GM12873 (cell line): ENCODE data around the gene SIPA1L3.

ENCODE experiments used
- TF ChIP-seq, protein P1 (sequence below): IDR thresholded peaks from 2 replicates; pipeline ENCODE4 v1.5.1; 2012; ENCODE audit warnings: low read depth, mild to moderate bottlenecking, moderate library complexity, low read length, control low read depth; ENCODE audit not compliant: insufficient read depth; ENCODE audit errors: missing control alignments

Gene SIPA1L3

DNA sequence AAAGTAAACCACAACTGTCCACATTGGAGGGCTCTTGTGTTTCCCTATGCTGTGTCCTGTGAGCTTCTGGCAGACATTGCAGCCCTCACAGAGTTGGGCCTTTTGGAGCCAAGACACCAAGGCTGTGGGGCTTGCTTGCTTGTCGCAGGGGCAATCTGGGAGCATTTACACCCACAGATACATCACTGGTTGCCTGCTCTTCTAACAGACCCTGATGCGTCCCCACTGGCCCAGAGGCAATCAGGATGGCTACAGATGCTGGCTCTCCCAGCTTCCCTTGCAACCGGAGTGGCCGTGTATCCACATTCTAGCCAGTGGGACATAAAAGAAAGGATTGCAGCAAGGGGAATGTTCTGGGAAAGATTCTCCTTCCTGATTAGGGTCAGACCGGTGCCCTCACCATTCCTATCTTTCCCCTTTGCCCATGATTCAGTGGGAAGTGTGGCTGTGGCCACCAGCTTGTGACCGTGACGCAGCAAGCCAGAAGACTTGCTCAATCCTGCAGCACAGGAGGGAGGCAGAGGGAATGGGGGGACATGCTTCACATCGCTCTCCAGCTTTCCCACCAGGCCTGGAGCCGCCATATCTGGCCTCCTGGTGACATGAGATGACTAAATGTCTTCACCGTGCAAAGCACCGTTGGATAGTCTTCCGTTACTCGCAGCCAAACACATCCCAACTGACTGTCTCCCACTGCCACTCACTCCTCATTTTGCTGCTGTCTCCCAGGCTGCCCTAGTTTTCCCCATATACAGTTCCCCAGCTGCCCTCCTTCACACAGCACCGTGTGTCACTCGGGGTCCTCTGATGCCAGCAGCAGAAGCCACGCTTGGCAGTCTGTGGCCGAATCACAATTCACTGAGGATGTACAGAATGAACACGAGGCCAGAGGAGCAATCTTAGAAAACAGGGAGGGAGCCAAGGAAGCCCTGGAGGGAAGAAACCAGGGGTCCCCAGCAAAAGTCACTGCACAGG is 166.1 kb downstream of the SIPA1L3 start:
- TF ChIP-seq, protein P1, sequence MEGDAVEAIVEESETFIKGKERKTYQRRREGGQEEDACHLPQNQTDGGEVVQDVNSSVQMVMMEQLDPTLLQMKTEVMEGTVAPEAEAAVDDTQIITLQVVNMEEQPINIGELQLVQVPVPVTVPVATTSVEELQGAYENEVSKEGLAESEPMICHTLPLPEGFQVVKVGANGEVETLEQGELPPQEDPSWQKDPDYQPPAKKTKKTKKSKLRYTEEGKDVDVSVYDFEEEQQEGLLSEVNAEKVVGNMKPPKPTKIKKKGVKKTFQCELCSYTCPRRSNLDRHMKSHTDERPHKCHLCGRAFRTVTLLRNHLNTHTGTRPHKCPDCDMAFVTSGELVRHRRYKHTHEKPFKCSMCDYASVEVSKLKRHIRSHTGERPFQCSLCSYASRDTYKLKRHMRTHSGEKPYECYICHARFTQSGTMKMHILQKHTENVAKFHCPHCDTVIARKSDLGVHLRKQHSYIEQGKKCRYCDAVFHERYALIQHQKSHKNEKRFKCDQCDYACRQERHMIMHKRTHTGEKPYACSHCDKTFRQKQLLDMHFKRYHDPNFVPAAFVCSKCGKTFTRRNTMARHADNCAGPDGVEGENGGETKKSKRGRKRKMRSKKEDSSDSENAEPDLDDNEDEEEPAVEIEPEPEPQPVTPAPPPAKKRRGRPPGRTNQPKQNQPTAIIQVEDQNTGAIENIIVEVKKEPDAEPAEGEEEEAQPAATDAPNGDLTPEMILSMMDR: no peak

DNA sequence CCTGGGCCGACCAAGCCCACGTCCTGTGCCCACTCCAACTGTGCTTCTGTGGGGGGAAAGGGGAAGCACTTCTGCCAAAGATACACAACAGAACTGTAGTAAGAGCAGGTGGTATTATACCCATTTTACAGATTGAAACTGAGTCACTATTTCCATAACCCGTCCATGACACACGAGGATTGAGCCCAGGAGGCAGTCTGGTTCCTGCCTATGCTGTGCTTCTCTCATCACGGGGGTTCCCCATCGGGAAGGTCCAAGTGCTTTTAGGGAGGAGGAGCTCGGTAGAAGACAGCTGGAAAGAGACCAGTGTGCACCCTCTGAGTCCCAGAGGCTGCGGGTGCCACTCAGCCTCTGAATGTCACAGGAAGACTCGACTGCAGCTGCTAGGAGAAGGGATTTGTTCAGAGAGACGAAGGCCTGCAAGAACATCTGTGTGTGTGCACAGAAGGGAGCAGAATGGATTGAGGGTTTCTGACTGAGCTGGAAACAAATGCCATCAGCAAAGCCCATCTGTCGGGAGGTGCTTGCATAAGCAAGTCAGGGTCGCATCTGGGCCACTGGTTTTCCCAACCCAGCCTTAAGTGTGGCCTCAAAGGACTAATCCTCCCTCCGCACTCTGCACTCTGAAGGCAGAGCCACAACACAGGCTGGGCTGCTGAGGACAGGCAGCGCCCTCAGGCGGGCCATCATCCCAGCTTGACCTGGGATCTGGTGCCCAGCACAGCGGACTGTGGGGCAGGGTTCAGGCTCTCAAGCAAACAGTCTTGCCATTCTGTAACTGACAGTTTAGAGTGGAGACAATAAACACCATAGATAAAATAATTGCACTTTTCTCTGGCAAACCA is 167.1 kb downstream of the SIPA1L3 start:
- TF ChIP-seq, protein P1: no peak

DNA sequence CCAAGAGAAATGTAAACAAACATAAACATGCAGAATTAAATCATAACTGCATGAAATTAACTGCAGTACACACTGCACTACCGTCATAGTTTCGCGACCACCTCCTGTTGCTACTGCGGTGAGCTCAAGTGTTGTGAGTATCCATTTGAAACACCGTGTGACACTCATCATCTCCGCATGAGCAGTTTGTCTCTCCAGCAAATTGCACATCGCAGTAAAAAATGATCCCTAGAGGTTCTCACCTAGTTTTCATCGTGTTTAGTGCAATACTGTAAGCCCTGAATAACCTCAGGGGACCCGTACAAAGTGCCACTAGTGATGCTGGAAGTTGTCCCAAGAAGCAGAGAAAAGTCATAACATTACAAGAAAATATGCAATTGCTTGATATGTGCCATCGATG is 169.3 kb downstream of the SIPA1L3 start:
- TF ChIP-seq, protein P1: no peak

DNA sequence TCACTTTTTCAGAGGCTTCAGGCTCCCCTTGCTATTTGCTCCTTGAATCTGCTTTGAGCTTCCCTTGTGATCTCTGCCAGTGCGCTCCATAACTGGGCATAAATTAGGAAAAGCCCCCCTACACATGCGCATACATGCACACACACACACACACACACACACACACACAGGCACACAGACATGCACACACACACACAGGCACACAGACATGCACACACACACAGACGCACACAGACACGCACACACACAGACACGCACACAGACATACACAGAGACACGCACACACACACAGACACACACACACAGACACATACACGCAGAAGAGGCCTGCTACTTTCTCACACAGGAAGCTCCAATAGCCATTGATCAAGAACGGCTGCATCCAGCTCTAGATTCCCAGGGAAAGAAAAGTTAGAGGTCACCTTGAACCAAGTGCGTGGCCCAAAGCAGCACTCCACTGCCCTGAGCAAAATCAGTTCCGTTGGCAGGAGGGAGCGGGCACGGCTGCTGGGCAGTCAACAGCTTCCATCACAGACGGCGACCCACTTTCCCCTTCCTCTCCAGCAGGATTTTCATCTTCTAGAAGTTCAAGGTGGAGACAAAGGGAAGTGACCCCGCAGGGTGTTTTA is 171.4 kb downstream of the SIPA1L3 start:
- TF ChIP-seq, protein P1: no peak

DNA sequence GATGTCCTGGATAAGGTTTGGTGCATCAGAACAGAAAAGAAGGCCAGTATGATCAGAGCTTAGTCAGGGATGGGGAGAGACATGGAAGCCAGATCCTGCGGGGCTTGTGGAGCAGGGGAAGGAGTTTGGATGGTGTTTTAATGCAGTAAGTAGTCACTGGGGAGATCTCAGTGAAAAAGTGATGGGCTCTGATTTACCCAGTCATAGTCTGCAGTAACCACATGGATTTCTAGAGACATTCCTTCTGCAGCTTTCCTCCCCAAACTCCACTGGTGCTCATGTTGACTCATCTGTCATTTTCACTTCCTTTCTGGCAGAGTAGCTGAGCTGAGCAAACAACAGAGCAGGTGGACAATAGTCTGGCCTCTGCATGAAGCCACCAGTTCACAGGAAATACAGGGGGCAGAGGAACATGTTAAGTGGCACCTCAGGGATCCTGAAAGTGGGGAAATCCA is 172.9 kb downstream of the SIPA1L3 start:
- TF ChIP-seq, protein P1: no peak

DNA sequence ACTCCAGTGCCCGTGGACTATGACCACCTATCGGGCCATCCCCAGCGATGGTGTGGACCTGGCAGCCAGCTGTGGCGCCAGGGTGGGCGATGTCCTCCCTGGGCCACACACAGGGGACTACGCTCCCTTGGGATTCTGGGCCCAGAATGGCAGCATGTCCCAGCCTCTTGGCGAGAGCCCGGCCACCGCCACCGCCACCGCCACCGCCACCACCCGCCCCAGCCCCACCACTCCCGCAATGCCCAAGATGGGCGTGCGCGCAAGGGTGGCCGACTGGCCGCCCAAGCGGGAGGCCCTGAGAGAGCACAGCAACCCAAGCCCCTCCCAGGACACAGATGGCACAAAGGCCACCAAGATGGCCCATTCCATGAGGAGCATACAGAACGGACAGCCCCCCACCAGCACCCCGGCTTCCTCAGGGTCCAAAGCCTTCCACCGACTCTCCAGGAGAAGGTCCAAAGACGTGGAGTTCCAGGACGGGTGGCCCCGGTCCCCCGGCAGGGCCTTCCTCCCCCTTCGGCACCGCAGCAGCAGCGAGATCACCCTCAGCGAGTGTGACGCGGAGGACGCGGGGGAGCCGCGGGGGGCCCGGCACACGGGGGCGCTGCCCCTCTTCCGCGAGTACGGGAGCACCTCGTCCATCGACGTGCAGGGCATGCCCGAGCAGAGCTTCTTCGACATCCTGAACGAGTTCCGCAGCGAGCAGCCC is 174.7 kb downstream of the SIPA1L3 start:
- TF ChIP-seq, protein P1: no peak
